GM18868 (cell line): ENCODE measurements around the gene ZNF182.
A peak's percentile ranks its signal among the peaks of the same experiment; 100 is the strongest.
"Not testable (repeated sequence)": the region's sequence is repeated elsewhere in the genome, so short reads cannot be mapped to it uniquely, and the experiment has no call there.

ENCODE experiments used
- ATAC-seq: cut with Tn5 transposase; IDR thresholded peaks from one replicate; pipeline ENCODE4 v1.9.1; 2021; ENCODE audit warnings: mild to moderate bottlenecking, moderate library complexity; ENCODE audit not compliant: unreplicated experiment

The ZNF182 gene

GRCh38 chrX:48002319-48002718, 1.5 kb downstream of the ZNF182 start:
- ATAC-seq = no peak

- no peak for ATAC-seq
These were observed 2.5 kb downstream of the ZNF182 start for GRCh38 chrX:48001260-48001659.

GRCh38 chrX:47992669-47993068, 11.1 kb downstream of the ZNF182 start:
- ATAC-seq = no peak

- no peak for ATAC-seq
These were observed 11.8 kb downstream of the ZNF182 start for GRCh38 chrX:47992095-47992380.

GRCh38 chrX:47991263-47992094, 12.3 kb downstream of the ZNF182 start:
- ATAC-seq = no peak

- no peak for ATAC-seq
These were observed 27.3 kb downstream of the ZNF182 start for GRCh38 chrX:47976254-47977151.

GRCh38 chrX:47973235-47973634, 30.6 kb downstream of the ZNF182 start:
- no peak for ATAC-seq

GRCh38 chrX:47965526-47965925, 38.3 kb downstream of the ZNF182 start:
- not testable (repeated sequence) for ATAC-seq

- ATAC-seq = not testable (repeated sequence)
These were observed 42.0 kb downstream of the ZNF182 start for GRCh38 chrX:47961830-47962229.

- no peak for ATAC-seq
These were observed 43.4 kb downstream of the ZNF182 start for GRCh38 chrX:47960406-47960805.

GRCh38 chrX:47958761-47959342, 44.9 kb downstream of the ZNF182 start:
- ATAC-seq = no peak

- ATAC-seq = not testable (repeated sequence)
These were observed 45.6 kb downstream of the ZNF182 start for GRCh38 chrX:47958206-47958605.

- ATAC-seq = no peak
These were observed 47.8 kb downstream of the ZNF182 start for GRCh38 chrX:47956016-47956415.

- ATAC-seq = not testable (repeated sequence)
These were observed 48.5 kb downstream of the ZNF182 start for GRCh38 chrX:47955295-47955694.

- no peak for ATAC-seq
These were observed 62.4 kb downstream of the ZNF182 start for GRCh38 chrX:47941423-47941822.

GRCh38 chrX:47940448-47940847, 63.3 kb downstream of the ZNF182 start:
- ATAC-seq = no peak

GRCh38 chrX:47936940-47937317, 66.9 kb downstream of the ZNF182 start:
- ATAC-seq = no peak

- peak; percentile 67 for ATAC-seq
These were observed 67.4 kb downstream of the ZNF182 start for GRCh38 chrX:47936224-47936939.

- ATAC-seq = no peak
These were observed 69.8 kb downstream of the ZNF182 start for GRCh38 chrX:47933946-47934345.

- not testable (repeated sequence) for ATAC-seq
These were observed 71.8 kb downstream of the ZNF182 start for GRCh38 chrX:47931970-47932369.

- peak; percentile 52 for ATAC-seq
These were observed 76.6 kb downstream of the ZNF182 start for GRCh38 chrX:47927212-47927611.
